NB4 (cell line): Measurements from ENCODE around the gene SHC1.
"Not testable (repeated sequence)": the region's sequence is repeated elsewhere in the genome, so short reads cannot be mapped to it uniquely, and the experiment has no call there.

Experiments
- CTCF ChIP-seq: IDR thresholded peaks from one replicate; pipeline ENCODE4 v1.5.1; 2012; ENCODE audit warnings: low read depth, low read length
- MAX ChIP-seq: IDR thresholded peaks from 2 replicates; pipeline ENCODE4 v1.6.1; 2011; ENCODE audit warnings: low read depth, low read length
- MYC ChIP-seq: IDR thresholded peaks from 2 replicates; pipeline ENCODE4 v1.6.1; 2011; ENCODE audit warnings: low read depth, low read length
- POLR2A ChIP-seq: IDR thresholded peaks from 2 replicates; pipeline ENCODE4 v1.6.1; 2011; ENCODE audit warnings: mild to moderate bottlenecking; ENCODE audit not compliant: insufficient read length; ENCODE audit errors: extremely low read depth

GRCh38 chr1:154986736-154987135, 16.2 kb upstream of the SHC1 start:
- TF ChIP-seq POLR2A, CTCF, MYC, MAX: not testable (repeated sequence)
